H9 (cell line): ENCODE measurements around the gene TRIM7. TPM values are rescaled to one million over a fixed set of nuclear protein-coding genes. Genes with fewer than 3 reads are reported as not detected.

ENCODE experiments used
- DNase-seq: peaks from one replicate; pipeline ENCODE4 v3.0.0-alpha.2; 2017
- H2AFZ ChIP-seq: one replicate; pipeline ENCODE4 v1.6.1; 2013; ENCODE audit warnings: mild to moderate bottlenecking, low read length, control low read depth, moderate library complexity
- H2AK5ac ChIP-seq: 2 replicates; pipeline ENCODE4 v1.6.1; 2013; ENCODE audit warnings: low read length, control low read depth, mixed read lengths; ENCODE audit not compliant: insufficient read length
- H2BK120ac ChIP-seq: one replicate; pipeline ENCODE4 v1.6.1; 2013; ENCODE audit warnings: low read depth, mild to moderate bottlenecking, low read length, control low read depth, inconsistent platforms; ENCODE audit not compliant: poor library complexity, severe bottlenecking
- H2BK12ac ChIP-seq: 2 replicates; pipeline ENCODE4 v1.6.1; 2013; ENCODE audit warnings: low read length, control low read depth, mixed read lengths, low read depth; ENCODE audit not compliant: insufficient read length
- H2BK15ac ChIP-seq: 2 replicates; pipeline ENCODE4 v1.6.1; 2013; ENCODE audit warnings: low read depth, low read length, control low read depth
- H2BK20ac ChIP-seq: one replicate; pipeline ENCODE4 v1.6.1; 2013; ENCODE audit warnings: low read depth, mild to moderate bottlenecking, low read length, control low read depth, inconsistent platforms; ENCODE audit not compliant: poor library complexity, severe bottlenecking
- H2BK5ac ChIP-seq: 2 replicates; pipeline ENCODE4 v1.6.1; 2013; ENCODE audit warnings: low read length, control low read depth, mixed read lengths; ENCODE audit not compliant: insufficient read length
- H3K14ac ChIP-seq: 2 replicates; pipeline ENCODE4 v1.6.1; 2013; ENCODE audit warnings: low read length, control low read depth; ENCODE audit not compliant: insufficient read depth
- H3K18ac ChIP-seq: 2 replicates; pipeline ENCODE4 v1.6.1; 2013; ENCODE audit warnings: low read depth, mild to moderate bottlenecking, mixed read lengths, low read length, control low read depth; ENCODE audit not compliant: insufficient read length
- H3K23ac ChIP-seq: 2 replicates; pipeline ENCODE4 v1.6.1; 2013; ENCODE audit warnings: low read length, control low read depth, mixed read lengths, low read depth; ENCODE audit not compliant: insufficient read length
- H3K23me2 ChIP-seq: 2 replicates; pipeline ENCODE4 v1.6.1; 2013; ENCODE audit warnings: low read depth, mild to moderate bottlenecking, mixed read lengths, low read length, control low read depth; ENCODE audit not compliant: insufficient read length, poor library complexity, severe bottlenecking
- H3K27ac ChIP-seq: 2 replicates; pipeline ENCODE4 v1.5.1; 2013; ENCODE audit warnings: low read length, control low read depth, mixed read lengths, low read depth; ENCODE audit not compliant: insufficient read length
- H3K27me3 ChIP-seq: 2 replicates; pipeline ENCODE4 v1.6.1; 2013; ENCODE audit warnings: low read length, control low read depth, inconsistent platforms; ENCODE audit not compliant: insufficient read depth
- H3K4ac ChIP-seq: 2 replicates; pipeline ENCODE4 v1.6.1; 2013; ENCODE audit warnings: low read depth, mild to moderate bottlenecking, control low read depth, inconsistent platforms, low read length, moderate library complexity
- H3K4me1 ChIP-seq: 2 replicates; pipeline ENCODE4 v1.6.1; 2013; ENCODE audit warnings: low read length, control low read depth, inconsistent platforms; ENCODE audit not compliant: insufficient read depth
- H3K4me2 ChIP-seq: 2 replicates; pipeline ENCODE4 v1.6.1; 2013; ENCODE audit warnings: low read length, control low read depth, mixed read lengths; ENCODE audit not compliant: insufficient read length, insufficient read depth
- H3K56ac ChIP-seq: 2 replicates; pipeline ENCODE4 v1.6.1; 2013; ENCODE audit warnings: low read depth, mild to moderate bottlenecking, mixed read lengths, low read length, control low read depth; ENCODE audit not compliant: insufficient read length
- H3K79me1 ChIP-seq: 2 replicates; pipeline ENCODE4 v1.6.1; 2013; ENCODE audit warnings: low read depth, mild to moderate bottlenecking, moderate library complexity, low read length, control low read depth, inconsistent platforms; ENCODE audit not compliant: insufficient read depth, poor library complexity, severe bottlenecking
- H3K79me2 ChIP-seq: 2 replicates; pipeline ENCODE4 v1.6.1; 2013; ENCODE audit warnings: low read length, control low read depth, inconsistent platforms; ENCODE audit not compliant: insufficient read depth
- H3K9ac ChIP-seq: 2 replicates; pipeline ENCODE4 v1.6.1; 2013; ENCODE audit warnings: low read length, control low read depth, mixed read lengths; ENCODE audit not compliant: insufficient read length; ENCODE audit errors: extremely low read depth
- H3K9me3 ChIP-seq: one replicate; pipeline ENCODE4 v1.6.1; 2013; ENCODE audit warnings: low read depth, low read length, inconsistent platforms; ENCODE audit not compliant: control insufficient read depth
- H3T11ph ChIP-seq: one replicate; pipeline ENCODE4 v1.6.1; 2013; ENCODE audit warnings: mild to moderate bottlenecking, low read length, control low read depth, inconsistent platforms
- H4K20me1 ChIP-seq: one replicate; pipeline ENCODE4 v1.6.1; 2013; ENCODE audit not compliant: control insufficient read depth, insufficient read length, insufficient read depth
- H4K5ac ChIP-seq: 2 replicates; pipeline ENCODE4 v1.6.1; 2013; ENCODE audit warnings: low read depth, mild to moderate bottlenecking, mixed read lengths, low read length, control low read depth; ENCODE audit not compliant: insufficient read length
- H4K8ac ChIP-seq: replicated peaks from 2 replicates; pipeline ENCODE4 v1.6.1; 2013; ENCODE audit warnings: low read length, control low read depth, mixed read lengths, low read depth; ENCODE audit not compliant: insufficient read length
- H4K91ac ChIP-seq: 2 replicates; pipeline ENCODE4 v1.6.1; 2013; ENCODE audit warnings: low read depth, mild to moderate bottlenecking, moderate library complexity, mixed read lengths, low read length, control low read depth; ENCODE audit not compliant: insufficient read length
- H3K27ac Mint-ChIP-seq, 3 experiments: 2 replicates in 2 of 3; 3 replicates in 1 of 3; pipeline ENCODE4 v1.8.0; 2020 to 2021; ENCODE audit warnings: mixed read lengths in 3 of 3, mild to moderate bottlenecking in 1 of 3, moderate library complexity in 1 of 3
- H3K27me3 Mint-ChIP-seq: 2 replicates; pipeline ENCODE4 v1.8.0; 2021; ENCODE audit warnings: low read depth, mild to moderate bottlenecking, moderate library complexity, mixed read lengths
- H3K36me3 Mint-ChIP-seq, 3 experiments: 2 replicates in 2 of 3; 3 replicates in 1 of 3; pipeline ENCODE4 v1.8.0; 2020 to 2021; ENCODE audit warnings: low read depth in 3 of 3, mixed read lengths in 3 of 3; ENCODE audit not compliant: insufficient read depth in 1 of 3
- H3K4me1 Mint-ChIP-seq, 2 experiments: 2 replicates each; pipeline ENCODE4 v1.8.0; 2020; ENCODE audit warnings: mixed read lengths in 2 of 2
- H3K4me3 Mint-ChIP-seq, 2 experiments: 2 replicates in 1 of 2; 3 replicates in 1 of 2; pipeline ENCODE4 v1.8.0; 2020 to 2021; ENCODE audit warnings: mild to moderate bottlenecking in 2 of 2, mixed read lengths in 2 of 2, moderate library complexity in 1 of 2
- H3K9me3 Mint-ChIP-seq, 2 experiments: 2 replicates in 1 of 2; 3 replicates in 1 of 2; pipeline ENCODE4 v1.8.0; 2020; ENCODE audit warnings: mild to moderate bottlenecking in 2 of 2, mixed read lengths in 2 of 2, moderate library complexity in 1 of 2
- WGBS: extraction: QIAGEN DNeasy Blood & Tissue Kit; methylation state at CpG from one replicate; pipeline ENCODE4 v1.1.7; 2013; ENCODE audit warnings: missing lambda C conversion rate, low lambda C conversion rate, mixed read lengths; ENCODE audit not compliant: insufficient read length; ENCODE audit errors: extremely low coverage; 5-methylcytosine and 5-hydroxymethylcytosine counted together
- total RNA-seq: library from RNA; stranded (reverse); gene quantifications from 2 replicates; pipeline ENCODE4 v1.2.1, GENCODE V29; 2021
- TF ChIP-seq, protein P1 (sequence below): fragments of 200-600 bp; sonication (generic); conservative IDR thresholded peaks from 3 replicates; pipeline ENCODE4 v1.8.0; 2021; ENCODE audit warnings: antibody characterized with exemption, mild to moderate bottlenecking

TRIM7 gene
- total RNA-seq, 1 experiment from 2014 or later: not detected

DNA sequence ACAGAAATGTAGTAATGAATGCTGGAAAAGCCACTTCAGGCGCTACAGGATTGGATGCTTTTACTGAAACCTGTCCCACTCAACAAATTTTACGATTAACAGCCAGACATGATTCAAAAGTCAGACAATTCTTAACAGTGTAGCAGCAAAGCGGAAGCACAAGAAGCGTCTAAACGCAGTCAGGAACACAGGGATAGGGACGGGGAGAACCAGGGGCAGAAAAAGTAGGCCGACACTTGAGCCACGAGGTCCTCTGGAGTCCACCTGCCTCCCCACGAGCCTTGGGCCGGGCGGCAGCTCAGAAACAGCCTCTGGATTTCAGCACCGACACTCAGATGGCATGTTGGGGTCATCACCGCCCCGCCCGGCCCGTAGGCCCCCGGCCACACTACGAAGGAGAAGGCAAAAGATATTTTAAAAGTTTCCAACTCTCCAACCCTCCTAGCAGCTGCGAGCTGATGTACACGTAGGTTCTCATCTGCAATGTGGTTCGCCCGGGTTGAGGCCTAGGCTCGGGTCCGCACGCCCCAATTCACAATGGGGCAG lies 38.1 kb upstream of the TRIM7 start:
- Histone ChIP-seq H3K23me2 (peaks cover 19% of the 10 kb centered on the region), H3K79me1 (peaks cover 12% of the 10 kb centered on the region), H4K8ac (peak overlapping the region; percentile 99), H3K9me3 (no peaks in the 10 kb centered on the region), H2AK5ac (no peak overlapping the region), H2BK15ac (no peak overlapping the region), H3K18ac (peak overlapping the region; percentile 89), H4K20me1 (no peaks in the 10 kb centered on the region), H2BK120ac (no peak overlapping the region), H3K9ac (peak overlapping the region; percentile 99), H3K23ac (no peak overlapping the region), H3K4me1 (no peaks in the 10 kb centered on the region), H3K4me2 (peak overlapping the region; percentile 95), H3K4ac (peak overlapping the region; percentile 15; the same call in 1 of the 2 replicates), H3K27ac (peak overlapping the region; percentile 99), H3K27me3 (no peaks in the 10 kb centered on the region), H4K91ac (peak overlapping the region; percentile 58), H2BK20ac (no peak overlapping the region), H3T11ph (no peak overlapping the region), H4K5ac (peak overlapping the region; percentile 98), H3K79me2 (peaks cover 33% of the 10 kb centered on the region), H2BK5ac (peak overlapping the region; percentile 99), H3K56ac (no peak overlapping the region), H2AFZ (no peak overlapping the region), H2BK12ac (no peak overlapping the region), H3K14ac (peak overlapping the region; percentile 93)
- peak overlapping the region; percentile 98 to 100 (median 100) for H3K27ac Mint-ChIP-seq
- H3K9me3 Mint-ChIP-seq: peaks cover 3 to 4% of the 10 kb centered on the region in 2 experiments; a peak in 3 of 5 replicates
- H3K4me3 Mint-ChIP-seq: peak overlapping the region; percentile 99 to 100
- peaks cover 28 to 47% of the 10 kb centered on the region in 2 experiments for H3K4me1 Mint-ChIP-seq
- H3K27me3 Mint-ChIP-seq: peaks cover 2% of the 10 kb centered on the region
- H3K36me3 Mint-ChIP-seq: peaks cover 60 to 62% (median 62%) of the 10 kb centered on the region in 3 experiments
- no CpG with 5 or more reads among the region's 25 CpGs for WGBS
- TF ChIP-seq, protein P1, sequence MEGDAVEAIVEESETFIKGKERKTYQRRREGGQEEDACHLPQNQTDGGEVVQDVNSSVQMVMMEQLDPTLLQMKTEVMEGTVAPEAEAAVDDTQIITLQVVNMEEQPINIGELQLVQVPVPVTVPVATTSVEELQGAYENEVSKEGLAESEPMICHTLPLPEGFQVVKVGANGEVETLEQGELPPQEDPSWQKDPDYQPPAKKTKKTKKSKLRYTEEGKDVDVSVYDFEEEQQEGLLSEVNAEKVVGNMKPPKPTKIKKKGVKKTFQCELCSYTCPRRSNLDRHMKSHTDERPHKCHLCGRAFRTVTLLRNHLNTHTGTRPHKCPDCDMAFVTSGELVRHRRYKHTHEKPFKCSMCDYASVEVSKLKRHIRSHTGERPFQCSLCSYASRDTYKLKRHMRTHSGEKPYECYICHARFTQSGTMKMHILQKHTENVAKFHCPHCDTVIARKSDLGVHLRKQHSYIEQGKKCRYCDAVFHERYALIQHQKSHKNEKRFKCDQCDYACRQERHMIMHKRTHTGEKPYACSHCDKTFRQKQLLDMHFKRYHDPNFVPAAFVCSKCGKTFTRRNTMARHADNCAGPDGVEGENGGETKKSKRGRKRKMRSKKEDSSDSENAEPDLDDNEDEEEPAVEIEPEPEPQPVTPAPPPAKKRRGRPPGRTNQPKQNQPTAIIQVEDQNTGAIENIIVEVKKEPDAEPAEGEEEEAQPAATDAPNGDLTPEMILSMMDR: no peak
- DNase-seq: no peak
